Spleen (tissue), 11 donors: ENCODE data around the gene ACVR1. TPM values are rescaled to one million over a fixed set of nuclear protein-coding genes. Genes with fewer than 3 reads are reported as not detected.
A peak's percentile ranks its signal among the peaks of the same experiment; 100 is the strongest.
"Not testable (repeated sequence)": the region's sequence is repeated elsewhere in the genome, so short reads cannot be mapped to it uniquely, and the experiment has no call there.

Experiments used
- DNase-seq: peaks from one replicate; pipeline ENCODE4 v3.0.0-alpha.2; 2020
- H3K27ac ChIP-seq, 8 donors: fragments of 200-600 bp; sonication (generic) in 7 of 8; 1 replicate in 4 of 8; 2 replicates in 4 of 8; pipeline versions ENCODE4 v1.5.0 to v1.8.0; 2016 to 2021; ENCODE audit warnings: inconsistent platforms in 4 of 8, mild to moderate bottlenecking in 4 of 8, moderate library complexity in 1 of 8
- H3K27me3 ChIP-seq, 7 donors: fragments of 200-600 bp; sonication (generic) in 6 of 7; replicated peaks in 1 of 7; 1 replicate in 4 of 7; 2 replicates in 3 of 7; pipeline versions ENCODE4 v1.5.0 to v1.8.0; 2016 to 2021; ENCODE audit warnings: inconsistent platforms in 3 of 7, mild to moderate bottlenecking in 1 of 7
- H3K36me3 ChIP-seq, 6 donors: fragments of 200-600 bp; sonication (generic) in 5 of 6; 1 replicate in 4 of 6; 2 replicates in 2 of 6; pipeline versions ENCODE4 v1.5.0 to v1.8.0; 2016 to 2021; ENCODE audit warnings: inconsistent platforms in 2 of 6
- H3K4me1 ChIP-seq, 6 donors: fragments of 200-600 bp; sonication (generic) in 5 of 6; 1 replicate in 3 of 6; 2 replicates in 3 of 6; pipeline versions ENCODE4 v1.5.0 to v1.8.0; 2016 to 2021; ENCODE audit warnings: inconsistent platforms in 3 of 6
- H3K4me3 ChIP-seq, 8 donors: fragments of 200-600 bp; sonication (generic) in 7 of 8; 1 replicate in 4 of 8; 2 replicates in 4 of 8; pipeline versions ENCODE4 v1.5.0 to v1.8.0; 2016 to 2021; ENCODE audit warnings: inconsistent platforms in 4 of 8, mild to moderate bottlenecking in 4 of 8, moderate library complexity in 2 of 8
- H3K9me3 ChIP-seq, 8 donors: fragments of 200-600 bp; sonication (generic) in 7 of 8; 1 replicate in 4 of 8; 2 replicates in 4 of 8; pipeline versions ENCODE4 v1.5.0 to v1.8.0; 2016 to 2021; ENCODE audit warnings: inconsistent platforms in 4 of 8
- POLR2A ChIP-seq, 3 donors: fragments of 450-650 bp; IDR thresholded peaks; one replicate each; pipeline ENCODE4 v1.5.1; 2017; ENCODE audit warnings: antibody characterized with exemption in 3 of 3, mild to moderate bottlenecking in 1 of 3
- POLR2AphosphoS5 ChIP-seq, 3 donors: sonication (generic); formaldehyde crosslinking; IDR thresholded peaks; one replicate each; pipeline ENCODE4 v1.5.1; 2017; ENCODE audit warnings: antibody characterized with exemption in 3 of 3
- WGBS, 5 donors: extraction: QIAGEN DNeasy Blood & Tissue Kit in 3 of 5; methylation state at CpG; one replicate each; pipeline versions ENCODE4 v1.1.5 to v1.1.7; 2013 to 2018; 5-methylcytosine and 5-hydroxymethylcytosine counted together
- intact Hi-C: fragments of 100-400 bp; cut with DNase I; formaldehyde crosslinking; loops from one replicate; pipeline ENCODE4 v1.15.0; 2023; ENCODE audit warnings: low total_unique reads
- polyA plus RNA-seq, 3 donors: library from polyadenylated mRNA; stranded (reverse); fragments of 200-250 nt; gene quantifications; one replicate each; pipeline ENCODE4 v1.2.1, GENCODE V29; 2013
- total RNA-seq, 7 donors: library from RNA; depleted of rRNA in 3 of 7; stranded (reverse); fragments of >200 nt in 3 of 7; fragmentation: NEBNext Ultra II Directional in 4 of 7; extraction: Animal tissue kit (Norgen Biotek cat#: 25700) in 4 of 7; gene quantifications; one replicate each; pipeline versions ENCODE4 v1.1.0 to v1.2.1, GENCODE V29; 2016 to 2021
- TF ChIP-seq, protein P1 (sequence below), 11 experiments: fragments of 200-600 bp in 7 of 11; fragments of 450-650 bp in 4 of 11; sonication (generic) in 4 of 11; IDR thresholded peaks in 8 of 11; conservative IDR thresholded peaks in 3 of 11; 1 replicate in 7 of 11; 2 replicates in 4 of 11; pipeline versions ENCODE4 v1.4.0 to v1.8.0; 2016 to 2021; ENCODE audit warnings: antibody characterized with exemption in 11 of 11, inconsistent platforms in 4 of 11, mild to moderate bottlenecking in 1 of 11
- donor health status: healthy with polysubstance abuse.
- donor health status: DM: no; HTN: no; CAD: no; lungs with moderate emphysema.
- donor health status: DM: no; HTN: no; CAD: no.
- donor health status: Bipolar disorder and iron deficiency.
- donor health status: healthy.
- donor health status: DM: no; HTN: no; CAD: no.
- donor health status: DM: yes; HTN: yes; CAD: no.

The ACVR1 gene
- total and polyA plus RNA-seq, 10 donors: 2.1 to 23.8 (median 13.6) TPM

DNA sequence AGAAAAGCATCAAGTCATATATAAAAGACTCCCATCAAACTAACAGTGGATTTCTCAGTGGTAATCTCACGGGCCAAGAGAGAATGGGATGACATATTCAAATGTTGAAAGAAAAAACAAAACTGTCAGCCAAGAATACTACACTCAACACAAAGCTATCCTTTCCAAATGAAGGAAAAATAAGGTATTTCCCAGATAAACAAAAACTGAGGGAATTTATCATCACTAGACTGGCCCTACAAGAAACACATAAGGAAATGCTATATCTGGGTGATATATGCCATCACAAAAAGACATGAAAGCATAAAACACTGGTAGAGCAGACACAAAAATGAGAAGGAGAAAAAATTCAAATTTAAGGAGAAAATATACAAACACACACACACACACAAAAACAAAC is 118.6 kb downstream of the ACVR1 start:
- Histone ChIP-seq H3K27me3 (no peaks in the 10 kb centered on the region), H3K4me3 (no peak overlapping the region), H3K4me1 (no peaks in the 10 kb centered on the region), H3K36me3 (peaks cover 0 to 88% (median 13%) of the 10 kb centered on the region in 6 donors), H3K9me3 (peaks cover 5 to 35% (median 26%) of the 10 kb centered on the region in 8 donors), H3K27ac (no peak overlapping the region)
- no peak for DNase-seq
- TF ChIP-seq POLR2AphosphoS5 (IDR thresholded peaks at IDR 0.05) (no peak), POLR2A (IDR thresholded peaks at IDR 0.05) (no peak)
- TF ChIP-seq, protein P1, sequence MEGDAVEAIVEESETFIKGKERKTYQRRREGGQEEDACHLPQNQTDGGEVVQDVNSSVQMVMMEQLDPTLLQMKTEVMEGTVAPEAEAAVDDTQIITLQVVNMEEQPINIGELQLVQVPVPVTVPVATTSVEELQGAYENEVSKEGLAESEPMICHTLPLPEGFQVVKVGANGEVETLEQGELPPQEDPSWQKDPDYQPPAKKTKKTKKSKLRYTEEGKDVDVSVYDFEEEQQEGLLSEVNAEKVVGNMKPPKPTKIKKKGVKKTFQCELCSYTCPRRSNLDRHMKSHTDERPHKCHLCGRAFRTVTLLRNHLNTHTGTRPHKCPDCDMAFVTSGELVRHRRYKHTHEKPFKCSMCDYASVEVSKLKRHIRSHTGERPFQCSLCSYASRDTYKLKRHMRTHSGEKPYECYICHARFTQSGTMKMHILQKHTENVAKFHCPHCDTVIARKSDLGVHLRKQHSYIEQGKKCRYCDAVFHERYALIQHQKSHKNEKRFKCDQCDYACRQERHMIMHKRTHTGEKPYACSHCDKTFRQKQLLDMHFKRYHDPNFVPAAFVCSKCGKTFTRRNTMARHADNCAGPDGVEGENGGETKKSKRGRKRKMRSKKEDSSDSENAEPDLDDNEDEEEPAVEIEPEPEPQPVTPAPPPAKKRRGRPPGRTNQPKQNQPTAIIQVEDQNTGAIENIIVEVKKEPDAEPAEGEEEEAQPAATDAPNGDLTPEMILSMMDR (IDR thresholded peaks at IDR 0.05 in 8 of 11, conservative IDR thresholded peaks at IDR 0.05 in 3 of 11): no peak
- WGBS, 5 donors: 90 to 100% (median 98%) methylated on average over 1 of the region's 1 CpG
- intact Hi-C loops: no loop called here

GRCh38 chr2:157756447-157756846 is 119.7 kb downstream of the ACVR1 start:
- DNase-seq, H3K27me3 ChIP-seq, H3K4me1 ChIP-seq, H3K4me3 ChIP-seq, intact Hi-C loops, H3K27ac ChIP-seq: not testable (repeated sequence)
- Histone ChIP-seq H3K36me3 (peaks cover 0 to 84% (median 12%) of the 10 kb centered on the region in 6 donors), H3K9me3 (peaks cover 5 to 35% (median 26%) of the 10 kb centered on the region in 8 donors)
- 92 to 99% (median 96%) methylated on average over 5 of the region's 5 CpGs for WGBS, 5 donors

DNA sequence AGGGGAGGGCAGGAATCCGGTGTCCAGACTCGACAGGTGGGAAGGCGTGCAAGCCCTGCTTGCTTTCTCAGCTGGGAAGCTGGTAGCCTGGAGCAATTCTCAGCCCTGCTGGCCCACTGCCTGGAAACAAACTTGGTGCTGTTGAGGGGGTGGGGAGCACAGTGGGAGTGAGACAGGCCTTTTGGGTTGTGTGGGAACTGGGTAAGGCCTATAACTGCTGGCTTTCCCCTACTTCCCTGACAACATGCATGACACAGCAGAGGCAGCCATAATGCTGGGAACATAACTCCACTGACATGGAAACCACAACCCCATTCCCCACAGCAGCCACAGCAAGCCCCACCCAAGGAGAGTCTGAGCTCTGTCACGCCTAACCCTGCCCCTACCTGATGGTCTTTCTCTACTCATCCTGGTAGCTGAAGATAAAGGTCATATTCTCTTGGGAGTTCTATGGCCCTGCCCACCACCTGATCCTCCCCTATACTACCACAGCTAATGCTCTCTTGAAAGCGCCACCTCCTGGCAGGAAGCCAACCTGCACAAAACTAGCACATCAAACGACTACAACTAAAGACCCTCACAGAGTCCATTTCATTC is 124.6 kb downstream of the ACVR1 start:
- Histone ChIP-seq H3K9me3 (peaks cover 0 to 17% (median 10%) of the 10 kb centered on the region in 8 donors), H3K36me3 (peaks cover 0 to 60% (median 11%) of the 10 kb centered on the region in 6 donors), H3K27me3 (no peaks in the 10 kb centered on the region), H3K27ac (no peak overlapping the region), H3K4me1 (no peaks in the 10 kb centered on the region), H3K4me3 (no peak overlapping the region)
- intact Hi-C loops: no loop called here
- WGBS, 5 donors: 88 to 96% (median 92%) methylated on average over 6 of the region's 6 CpGs
- TF ChIP-seq, protein P1 (IDR thresholded peaks at IDR 0.05 in 8 of 11, conservative IDR thresholded peaks at IDR 0.05 in 3 of 11): peak in 1 of 11 experiments; percentile 24
- TF ChIP-seq POLR2AphosphoS5 (IDR thresholded peaks at IDR 0.05) (no peak), POLR2A (IDR thresholded peaks at IDR 0.05) (no peak)
- no peak for DNase-seq

DNA sequence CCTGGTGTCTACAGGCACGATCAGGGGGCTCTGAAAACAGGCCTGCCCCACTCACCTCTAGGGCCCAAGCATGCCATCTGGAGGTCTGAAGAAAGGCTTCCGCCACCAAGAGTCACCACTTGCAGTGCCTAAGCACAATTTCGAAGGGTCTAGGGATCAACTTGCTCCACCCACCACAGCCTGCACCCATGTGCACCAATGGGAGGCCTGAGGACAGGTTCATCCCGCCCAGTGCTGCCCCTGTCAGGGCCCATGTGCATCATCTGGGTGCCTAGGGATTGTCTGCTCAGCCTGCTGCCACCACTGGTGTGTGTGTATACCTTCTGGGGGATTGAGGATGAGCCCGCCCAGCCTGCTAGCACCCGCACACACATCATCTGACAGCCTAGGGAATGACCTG is 126.4 kb downstream of the ACVR1 start:
- H3K27me3 ChIP-seq: no peaks in the 10 kb centered on the region
- intact Hi-C loops: no loop called here
- WGBS, 5 donors: 91 to 99% (median 96%) methylated on average over 4 to 6 of the region's 6 CpGs

More for the DNA sequence above, 126.4 kb downstream of the ACVR1 start:
- Histone ChIP-seq H3K4me1 (no peaks in the 10 kb centered on the region), H3K27ac (no peak overlapping the region), H3K9me3 (no peaks in the 10 kb centered on the region), H3K36me3 (peaks cover 0 to 46% (median 6%) of the 10 kb centered on the region in 6 donors), H3K4me3 (no peak overlapping the region)
- TF ChIP-seq POLR2AphosphoS5 (IDR thresholded peaks at IDR 0.05) (no peak), POLR2A (IDR thresholded peaks at IDR 0.05) (no peak)
- TF ChIP-seq, protein P1 (IDR thresholded peaks at IDR 0.05 in 8 of 11, conservative IDR thresholded peaks at IDR 0.05 in 3 of 11): no peak
- DNase-seq: no peak
